RWPE2 (cell line): Measurements from ENCODE around the gene PLCB1.
A peak's percentile ranks its signal among the peaks of the same experiment; 100 is the strongest.

Experiments used
- ATAC-seq: fragments of 200-7000 bp; cut with Tn5 transposase; 3 replicates; pipeline ENCODE4 v1.9.1; 2021; ENCODE audit warnings: low read depth
- DNase-seq: peaks from one replicate; pipeline ENCODE4 v3.0.0-alpha.2; 2020; ENCODE audit warnings: low spot score
- H3K27ac ChIP-seq: fragments of 450-650 bp; 2 replicates; pipeline ENCODE4 v1.5.1; 2017; ENCODE audit warnings: mild to moderate bottlenecking; ENCODE audit not compliant: poor library complexity, severe bottlenecking
- H3K27me3 ChIP-seq: fragments of 250-450 bp; sonication (Bioruptor Pico); 2 replicates; pipeline ENCODE4 v1.5.1; 2021; ENCODE audit warnings: mild to moderate bottlenecking, moderate library complexity; ENCODE audit not compliant: insufficient read depth, poor library complexity, severe bottlenecking
- H3K36me3 ChIP-seq: fragments of 250-450 bp; sonication (Bioruptor Pico); 2 replicates; pipeline ENCODE4 v1.5.1; 2020; ENCODE audit warnings: low read depth, mild to moderate bottlenecking, moderate library complexity
- H3K4me1 ChIP-seq: fragments of 250-450 bp; sonication (Bioruptor Pico); 2 replicates; pipeline ENCODE4 v1.5.1; 2021; ENCODE audit warnings: mild to moderate bottlenecking, moderate library complexity; ENCODE audit not compliant: insufficient read depth, poor library complexity, severe bottlenecking
- H3K4me3 ChIP-seq: fragments of 250-450 bp; sonication (Bioruptor Pico); 2 replicates; pipeline ENCODE4 v1.5.1; 2021; ENCODE audit warnings: mild to moderate bottlenecking, moderate library complexity; ENCODE audit not compliant: severe bottlenecking
- H3K9me3 ChIP-seq: fragments of 250-450 bp; sonication (Bioruptor Pico); 2 replicates; pipeline ENCODE4 v1.5.1; 2021; ENCODE audit warnings: mild to moderate bottlenecking, moderate library complexity; ENCODE audit not compliant: severe bottlenecking
- CTCF ChIP-seq: fragments of 450-650 bp; IDR thresholded peaks from one replicate; pipeline ENCODE4 v1.5.1; 2017; ENCODE audit warnings: mild to moderate bottlenecking, moderate library complexity; ENCODE audit not compliant: poor library complexity, severe bottlenecking

Gene PLCB1

GRCh38 chr20:8646033-8646441 lies 514.0 kb downstream of the PLCB1 start:
- Histone ChIP-seq H3K4me3 (no peak overlapping the region), H3K27me3 (no peaks in the 10 kb centered on the region), H3K9me3 (no peaks in the 10 kb centered on the region), H3K4me1 (peaks cover 29% of the 10 kb centered on the region), H3K27ac (peak overlapping the region; percentile 81), H3K36me3 (no peaks in the 10 kb centered on the region)
- TF ChIP-seq CTCF: no peak
- DNase-seq (no peak), ATAC-seq (peak; percentile 92)

DNA sequence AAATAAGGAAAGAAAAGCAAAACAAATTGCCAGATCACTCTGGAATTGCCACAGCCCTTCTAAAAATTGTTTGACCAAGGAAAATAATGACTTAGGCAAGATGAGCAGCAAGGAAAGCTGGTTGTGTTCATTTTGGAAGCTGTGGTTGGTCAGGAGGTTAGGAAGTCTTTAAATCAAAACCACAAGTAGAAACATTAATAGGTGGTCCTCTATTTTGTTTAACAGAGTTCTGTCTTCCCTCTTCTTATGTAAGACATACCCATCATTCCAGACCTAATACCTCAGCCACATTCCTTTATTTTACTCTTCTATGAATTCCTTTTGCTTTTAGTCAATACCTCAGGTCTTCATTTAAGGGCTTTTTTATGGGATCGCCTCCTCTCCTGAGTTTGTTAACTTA lies 514.6 kb downstream of the PLCB1 start:
- Histone ChIP-seq H3K4me3 (no peak overlapping the region), H3K36me3 (no peaks in the 10 kb centered on the region), H3K9me3 (no peaks in the 10 kb centered on the region), H3K4me1 (peaks cover 29% of the 10 kb centered on the region), H3K27me3 (no peaks in the 10 kb centered on the region), H3K27ac (peak overlapping the region; percentile 81)
- ATAC-seq: peak; percentile 32; the same call in 2 of the 3 replicates
- DNase-seq: no peak
- TF ChIP-seq CTCF: no peak

- H3K9me3 ChIP-seq: no peaks in the 10 kb centered on the region
- peaks cover 23% of the 10 kb centered on the region for H3K4me1 ChIP-seq
- no peak for TF ChIP-seq CTCF
- no peaks in the 10 kb centered on the region for H3K27me3 ChIP-seq
- ATAC-seq (no peak), DNase-seq (no peak)
- H3K36me3 ChIP-seq: no peaks in the 10 kb centered on the region
- H3K27ac ChIP-seq: no peak overlapping the region
- H3K4me3 ChIP-seq: no peak overlapping the region
Measured at GRCh38 chr20:8647961-8648441, 515.9 kb downstream of the PLCB1 start.

- no peak for DNase-seq
- H3K27me3 ChIP-seq: no peaks in the 10 kb centered on the region
- H3K36me3 ChIP-seq: no peaks in the 10 kb centered on the region
- ATAC-seq: no peak
- no peak overlapping the region for H3K4me3 ChIP-seq
- H3K9me3 ChIP-seq: no peaks in the 10 kb centered on the region
- H3K27ac ChIP-seq: no peak overlapping the region
- peaks cover 23% of the 10 kb centered on the region for H3K4me1 ChIP-seq
- no peak for TF ChIP-seq CTCF
Measured at GRCh38 chr20:8648466-8648865, 516.4 kb downstream of the PLCB1 start.

DNA sequence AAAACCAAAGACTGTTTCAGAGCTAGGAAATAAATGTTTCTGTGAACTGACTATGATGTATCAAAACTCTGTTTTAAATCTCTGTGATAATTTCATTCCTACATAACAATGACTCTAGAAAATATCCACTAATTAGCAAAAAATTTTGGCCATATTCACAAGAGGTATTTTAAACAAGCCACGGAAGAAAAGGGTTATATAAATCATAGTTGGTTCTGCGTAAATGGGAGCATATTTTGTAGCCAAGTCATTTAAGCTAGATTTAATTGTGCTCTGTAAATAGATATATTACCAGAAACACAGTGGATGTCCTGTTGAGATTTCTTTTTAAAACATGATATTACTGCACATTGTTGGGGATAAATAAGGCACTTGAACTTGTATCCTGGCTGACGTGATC lies 520.3 kb downstream of the PLCB1 start:
- no peak overlapping the region for H3K4me3 ChIP-seq
- DNase-seq (no peak), ATAC-seq (no peak)
- no peak overlapping the region for H3K27ac ChIP-seq
- H3K36me3 ChIP-seq: no peaks in the 10 kb centered on the region
- peaks cover under 1% of the 10 kb centered on the region for H3K4me1 ChIP-seq
- no peak for TF ChIP-seq CTCF
- no peaks in the 10 kb centered on the region for H3K9me3 ChIP-seq
- H3K27me3 ChIP-seq: no peaks in the 10 kb centered on the region
